Measurements from ENCODE around the gene KCNIP1.

DNA sequence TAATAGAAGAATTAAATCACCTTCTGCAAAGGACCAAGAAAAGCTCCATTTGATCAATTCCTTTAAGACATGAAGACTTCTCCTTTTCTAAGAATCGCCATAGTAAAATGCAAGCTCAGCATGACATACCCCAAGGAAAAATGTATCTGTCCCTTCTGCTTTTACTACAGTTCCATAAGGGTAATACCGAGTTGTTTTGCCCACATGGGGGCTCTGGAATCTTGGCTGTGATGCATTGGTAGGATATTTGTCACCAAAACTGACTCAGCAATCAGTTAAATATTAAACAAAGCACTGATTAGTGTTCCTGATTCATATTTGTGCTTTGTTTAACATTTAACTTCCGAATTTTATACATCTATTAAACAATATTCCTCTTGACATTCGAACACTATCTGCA, 24.3 kb upstream of the KCNIP1 start:
- TF ChIP-seq CTCF (IDR thresholded peaks at IDR 0.05; ENCODE audit: low read depth, low read length): no peak
- no peak for TF ChIP-seq POLR2A (IDR thresholded peaks at IDR 0.05; ENCODE audit: extremely low read depth, insufficient read length)
- TF ChIP-seq MAX (IDR thresholded peaks at IDR 0.05; ENCODE audit: low read depth, low read length): no peak

Measured in NB4 (cell line).